GM10266 (cell line): ENCODE measurements around the gene FGG.

ENCODE experiments used
- DNase-seq: peaks from one replicate; pipeline ENCODE4 v3.0.0; 2012; ENCODE audit errors: extremely low spot score
- CTCF ChIP-seq: IDR thresholded peaks from 2 replicates; pipeline ENCODE4 v1.5.1; 2012; ENCODE audit warnings: mild to moderate bottlenecking, low read depth; ENCODE audit not compliant: control insufficient read depth, insufficient read depth; ENCODE audit errors: missing control alignments

The FGG gene

GRCh38 chr4:154564311-154564710, 48.1 kb downstream of the FGG start:
- no peak for DNase-seq
- no peak for TF ChIP-seq CTCF

GRCh38 chr4:154562697-154563254, 49.7 kb downstream of the FGG start, which contains the start of gene FGB:
TSS of gene FGB (plus strand) at chr4:154563011. CDS start at chr4:154563019, 8 bp downstream.
- TF ChIP-seq CTCF: no peak

GRCh38 chr4:154560824-154561231, 51.6 kb downstream of the FGG start:
- TF ChIP-seq CTCF: no peak

More at GRCh38 chr4:154562697-154563254, 49.7 kb downstream of the FGG start, which contains the start of gene FGB:
- DNase-seq: no peak

GRCh38 chr4:154560419-154560801, 52.0 kb downstream of the FGG start:
- no peak for TF ChIP-seq CTCF

More at GRCh38 chr4:154560824-154561231, 51.6 kb downstream of the FGG start:
- no peak for DNase-seq

GRCh38 chr4:154559494-154560418, 52.7 kb downstream of the FGG start:
- peak; percentile 61 for TF ChIP-seq CTCF
- DNase-seq: peak; percentile 56

More at GRCh38 chr4:154560419-154560801, 52.0 kb downstream of the FGG start:
- no peak for DNase-seq

- TF ChIP-seq CTCF: no peak
Measured at GRCh38 chr4:154559141-154559493, 53.3 kb downstream of the FGG start.

More at GRCh38 chr4:154559141-154559493, 53.3 kb downstream of the FGG start:
- no peak for DNase-seq
